Measurements from ENCODE around the gene SYNGR3.

SYNGR3 gene

DNA sequence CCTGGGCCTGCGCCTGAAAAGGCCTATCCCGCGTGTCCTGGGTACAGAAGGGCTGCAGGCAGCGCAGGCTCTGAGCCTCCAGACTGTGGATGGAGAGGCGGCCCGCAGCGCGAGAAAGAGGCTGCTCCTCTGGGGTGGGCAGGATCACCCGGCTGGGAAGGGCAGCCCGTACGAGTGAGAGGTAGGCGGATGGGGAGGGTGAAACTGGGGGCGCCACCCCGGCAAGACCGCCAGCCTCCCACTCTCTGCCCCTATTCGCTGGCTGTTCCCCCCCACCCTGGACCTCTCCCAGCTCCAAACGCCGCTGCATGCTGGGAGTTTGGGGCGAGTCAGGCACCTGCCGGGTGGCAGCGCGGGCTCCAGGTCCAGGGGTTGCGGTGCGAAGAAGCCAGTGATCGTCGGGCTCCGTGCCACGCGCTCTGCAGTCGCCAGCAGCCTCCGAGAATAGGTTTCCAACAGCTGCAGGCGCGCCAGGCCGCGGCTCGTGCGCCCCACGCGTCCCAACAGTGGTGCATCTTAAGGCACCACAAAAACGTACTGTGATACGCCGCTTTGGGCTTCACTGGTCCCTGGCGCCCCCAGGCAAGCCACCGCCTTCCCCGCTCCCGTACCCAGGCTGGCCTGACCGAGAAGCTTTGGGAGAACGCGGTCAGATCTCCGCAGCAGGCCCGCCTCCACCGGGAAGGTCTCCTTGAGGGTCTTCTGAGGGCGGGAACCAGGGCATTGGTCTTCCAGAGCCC lies 9.6 kb upstream of the SYNGR3 start:
- H3K27ac ChIP-seq: no peak overlapping the region
- DNase-seq (ENCODE audit: low read depth, low spot score): no peak
- H3K9me3 ChIP-seq (ENCODE audit: low read depth, low read length): no peaks in the 10 kb centered on the region
- H3K4me3 ChIP-seq: no peak overlapping the region
- TF ChIP-seq FOXP2 (optimal IDR thresholded peaks at IDR 0.05; ENCODE audit: control extremely low read depth, extremely low read length, insufficient read depth) (no peak), POLR2AphosphoS5 (IDR thresholded peaks at IDR 0.05; ENCODE audit: borderline replicate concordance, low read depth, low read length) (no peak), EZH2 (IDR thresholded peaks at IDR 0.05) (no peak)
- no peak overlapping the region for H3K9ac ChIP-seq (ENCODE audit: insufficient read length)
- H3K36me3 ChIP-seq (ENCODE audit: insufficient read depth, low read length): peaks cover 28% of the 10 kb centered on the region; the same call in 1 of the 2 replicates

DNA sequence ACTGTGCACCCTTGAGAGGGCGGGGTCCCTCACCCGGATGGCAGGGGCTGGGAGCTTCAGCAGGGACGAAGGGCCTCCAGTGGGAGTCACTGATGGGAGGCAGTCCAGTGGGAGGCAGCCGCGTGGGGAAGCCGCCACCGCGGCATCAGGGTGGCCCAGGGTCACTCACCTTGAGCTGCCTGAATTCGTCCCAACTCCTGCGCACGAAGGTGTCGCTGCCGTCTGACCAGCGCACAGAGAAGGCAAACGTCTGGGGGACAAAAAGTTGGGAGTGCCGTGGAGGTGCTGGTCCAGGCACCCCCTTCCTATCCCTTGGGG lies 9.0 kb upstream of the SYNGR3 start:
- Histone ChIP-seq H3K36me3 (ENCODE audit: insufficient read depth, low read length) (peaks cover 22% of the 10 kb centered on the region; the same call in 1 of the 2 replicates), H3K9me3 (ENCODE audit: low read depth, low read length) (no peaks in the 10 kb centered on the region), H3K4me3 (no peak overlapping the region), H3K9ac (ENCODE audit: insufficient read length) (no peak overlapping the region), H3K27ac (no peak overlapping the region)
- no peak for TF ChIP-seq POLR2AphosphoS5 (IDR thresholded peaks at IDR 0.05; ENCODE audit: borderline replicate concordance, low read depth, low read length)
- no peak for TF ChIP-seq FOXP2 (optimal IDR thresholded peaks at IDR 0.05; ENCODE audit: control extremely low read depth, extremely low read length, insufficient read depth)
- no peak for TF ChIP-seq EZH2 (IDR thresholded peaks at IDR 0.05)
- no peak for DNase-seq (ENCODE audit: low read depth, low spot score)

DNA sequence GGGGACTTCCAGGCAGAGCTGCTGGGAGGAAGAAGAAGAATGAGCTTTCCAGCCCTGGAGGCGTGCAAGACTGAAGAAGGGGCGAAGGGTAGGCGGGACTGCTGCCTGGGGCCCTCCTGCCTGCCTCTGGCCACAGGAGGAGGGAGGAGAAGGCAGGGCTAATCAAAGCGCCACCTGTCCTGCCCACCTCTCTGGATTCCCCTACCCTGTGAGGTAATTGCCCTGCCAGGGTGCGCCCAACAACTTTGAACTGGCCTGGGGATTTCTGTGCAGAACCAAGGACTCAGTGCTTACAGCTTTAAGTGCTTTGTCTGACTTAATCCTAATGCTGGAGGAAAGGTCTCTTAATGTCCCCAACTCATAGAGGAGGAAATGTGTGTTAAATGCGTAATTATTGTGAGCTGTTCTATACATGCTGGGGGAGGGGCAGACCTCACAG lies 8.4 kb upstream of the SYNGR3 start, which contains the start of gene NOXO1:
TSS of gene NOXO1 (minus strand) at position 72 of the 439 bp plus-strand sequence. CDS start 290 bp downstream, outside the sequence.
- no peak within 1 kb of the TSS for H3K4me3 ChIP-seq
- no peak for DNase-seq (ENCODE audit: low read depth, low spot score)
- H3K36me3 ChIP-seq (ENCODE audit: insufficient read depth, low read length): peaks cover 18% of the 10 kb centered on the region; the same call in 1 of the 2 replicates
- no peak for TF ChIP-seq POLR2AphosphoS5 (IDR thresholded peaks at IDR 0.05; ENCODE audit: borderline replicate concordance, low read depth, low read length)
- TF ChIP-seq FOXP2 (optimal IDR thresholded peaks at IDR 0.05; ENCODE audit: control extremely low read depth, extremely low read length, insufficient read depth): no peak
- no peak for TF ChIP-seq EZH2 (IDR thresholded peaks at IDR 0.05)
- H3K9me3 ChIP-seq (ENCODE audit: low read depth, low read length): no peaks in the 10 kb centered on the region
- no peak within 1 kb of the TSS for H3K9ac ChIP-seq (ENCODE audit: insufficient read length)
- no peak within 1 kb of the TSS for H3K27ac ChIP-seq

DNA sequence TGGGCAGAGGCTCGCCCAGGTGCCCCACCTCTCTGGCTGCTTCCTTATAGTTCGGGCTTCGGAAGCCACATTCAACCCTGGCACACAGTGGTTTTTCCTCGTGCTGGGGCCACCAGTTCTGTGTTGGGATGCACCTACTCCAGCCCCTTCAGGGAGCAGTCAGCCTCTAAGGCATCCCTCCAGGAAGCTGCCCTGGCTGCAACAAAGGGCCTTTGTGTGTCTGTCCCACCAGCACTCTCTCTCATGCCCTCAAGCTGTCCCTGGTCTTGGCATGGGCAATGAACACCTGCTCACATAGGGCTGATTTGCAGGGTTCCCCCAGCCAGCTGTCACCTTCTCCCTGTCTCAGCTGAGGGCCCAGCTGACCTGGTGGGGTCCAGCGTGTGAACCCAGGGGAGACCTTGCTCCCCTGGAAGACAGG lies 7.7 kb upstream of the SYNGR3 start:
- Histone ChIP-seq H3K36me3 (ENCODE audit: insufficient read depth, low read length) (peaks cover 13% of the 10 kb centered on the region; the same call in 1 of the 2 replicates), H3K4me3 (no peak overlapping the region), H3K27ac (no peak overlapping the region), H3K9me3 (ENCODE audit: low read depth, low read length) (no peaks in the 10 kb centered on the region), H3K9ac (ENCODE audit: insufficient read length) (no peak overlapping the region)
- DNase-seq (ENCODE audit: low read depth, low spot score): no peak
- TF ChIP-seq POLR2AphosphoS5 (IDR thresholded peaks at IDR 0.05; ENCODE audit: borderline replicate concordance, low read depth, low read length) (no peak), FOXP2 (optimal IDR thresholded peaks at IDR 0.05; ENCODE audit: control extremely low read depth, extremely low read length, insufficient read depth) (no peak), EZH2 (IDR thresholded peaks at IDR 0.05) (no peak)

DNA sequence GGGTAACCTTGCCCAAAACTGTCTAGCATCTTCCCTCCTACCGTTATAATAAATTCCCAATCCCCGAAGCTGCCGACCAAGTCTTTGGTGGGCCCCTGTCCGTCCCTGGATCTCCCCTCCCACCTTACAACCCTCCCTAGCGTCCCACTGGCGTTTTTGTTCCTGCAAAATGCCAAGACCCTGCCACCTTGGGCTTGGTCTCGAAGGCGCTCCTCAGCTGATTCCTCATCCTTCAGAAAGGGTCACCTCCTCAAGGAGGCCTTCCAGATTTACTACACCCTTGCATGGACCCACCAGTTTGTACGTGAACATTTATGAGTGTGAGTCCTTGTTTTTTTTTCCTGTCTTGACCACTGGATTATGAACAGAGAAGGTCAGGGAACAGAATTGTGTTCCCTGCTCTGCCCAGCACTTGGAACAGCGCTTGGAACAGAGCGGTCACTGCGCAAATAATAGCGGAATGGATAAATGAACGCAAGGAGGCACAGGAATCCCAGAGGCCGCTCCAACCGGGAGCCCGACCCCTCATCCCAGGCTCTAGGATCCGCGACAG lies 6.7 kb upstream of the SYNGR3 start:
- Histone ChIP-seq H3K27ac (no peak overlapping the region), H3K9me3 (ENCODE audit: low read depth, low read length) (no peaks in the 10 kb centered on the region), H3K4me3 (peak overlapping the region; percentile 90), H3K9ac (ENCODE audit: insufficient read length) (no peak overlapping the region), H3K36me3 (ENCODE audit: insufficient read depth, low read length) (peaks cover 6% of the 10 kb centered on the region; the same call in 1 of the 2 replicates)
- TF ChIP-seq FOXP2 (optimal IDR thresholded peaks at IDR 0.05; ENCODE audit: control extremely low read depth, extremely low read length, insufficient read depth) (no peak), EZH2 (IDR thresholded peaks at IDR 0.05) (no peak), POLR2AphosphoS5 (IDR thresholded peaks at IDR 0.05; ENCODE audit: borderline replicate concordance, low read depth, low read length) (no peak)
- DNase-seq (ENCODE audit: low read depth, low spot score): no peak

DNA sequence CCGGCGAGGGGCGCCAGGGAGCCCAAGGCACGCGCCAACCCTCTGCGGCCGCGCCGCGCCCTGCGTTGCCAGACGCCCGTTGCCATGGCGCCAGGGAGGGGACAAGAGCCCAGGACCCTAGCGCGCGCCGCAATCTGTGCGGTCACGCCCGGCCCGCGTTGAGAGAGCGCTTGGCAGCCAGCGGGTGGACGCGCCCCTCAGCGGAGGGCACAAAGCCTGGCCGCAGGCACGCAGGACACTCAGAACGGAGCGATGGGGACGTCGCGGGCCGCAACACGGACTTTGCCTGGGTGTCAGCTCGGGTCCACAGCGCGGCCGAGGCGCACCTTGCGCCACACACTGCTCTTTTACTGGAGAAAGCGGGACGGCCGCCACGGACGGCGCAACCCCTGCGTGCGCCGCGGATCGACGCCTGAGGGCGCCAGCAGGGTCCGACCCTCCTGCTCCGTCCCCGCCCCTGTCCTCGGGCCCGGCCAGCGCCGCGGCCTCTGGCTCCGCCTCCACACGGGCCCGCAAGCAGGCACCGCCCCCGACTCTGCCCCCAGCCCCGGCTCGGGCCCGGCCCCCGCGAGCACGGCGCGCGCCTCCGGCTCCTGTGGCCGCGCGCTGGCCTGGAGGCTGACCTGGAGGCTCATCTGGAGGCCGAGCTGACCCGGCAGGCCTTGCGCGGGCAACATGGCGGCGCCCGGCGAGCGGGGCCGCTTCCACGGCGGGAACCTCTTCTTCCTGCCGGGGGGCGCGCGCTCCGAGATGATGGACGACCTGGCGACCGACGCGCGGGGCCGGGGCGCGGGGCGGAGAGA lies 6.0 kb upstream of the SYNGR3 start, which contains the start of gene GFER:
TSS of gene GFER (plus strand) at position 650 of the 803 bp plus-strand sequence. CDS start at position 676, 26 bp downstream.
- no peak for TF ChIP-seq EZH2 (IDR thresholded peaks at IDR 0.05)
- no peak for TF ChIP-seq FOXP2 (optimal IDR thresholded peaks at IDR 0.05; ENCODE audit: control extremely low read depth, extremely low read length, insufficient read depth)
- TF ChIP-seq POLR2AphosphoS5 (IDR thresholded peaks at IDR 0.05; ENCODE audit: borderline replicate concordance, low read depth, low read length): no peak
- peak within 1 kb of the TSS; percentile 77 for H3K9ac ChIP-seq (ENCODE audit: insufficient read length)
- H3K4me3 ChIP-seq: peak within 1 kb of the TSS; percentile 90
- H3K27ac ChIP-seq: no peak within 1 kb of the TSS
- no peaks in the 10 kb centered on the region for H3K9me3 ChIP-seq (ENCODE audit: low read depth, low read length)
- DNase-seq (ENCODE audit: low read depth, low spot score): no peak
- H3K36me3 ChIP-seq (ENCODE audit: insufficient read depth, low read length): no peaks in the 10 kb centered on the region; the same call in 1 of the 2 replicates

DNA sequence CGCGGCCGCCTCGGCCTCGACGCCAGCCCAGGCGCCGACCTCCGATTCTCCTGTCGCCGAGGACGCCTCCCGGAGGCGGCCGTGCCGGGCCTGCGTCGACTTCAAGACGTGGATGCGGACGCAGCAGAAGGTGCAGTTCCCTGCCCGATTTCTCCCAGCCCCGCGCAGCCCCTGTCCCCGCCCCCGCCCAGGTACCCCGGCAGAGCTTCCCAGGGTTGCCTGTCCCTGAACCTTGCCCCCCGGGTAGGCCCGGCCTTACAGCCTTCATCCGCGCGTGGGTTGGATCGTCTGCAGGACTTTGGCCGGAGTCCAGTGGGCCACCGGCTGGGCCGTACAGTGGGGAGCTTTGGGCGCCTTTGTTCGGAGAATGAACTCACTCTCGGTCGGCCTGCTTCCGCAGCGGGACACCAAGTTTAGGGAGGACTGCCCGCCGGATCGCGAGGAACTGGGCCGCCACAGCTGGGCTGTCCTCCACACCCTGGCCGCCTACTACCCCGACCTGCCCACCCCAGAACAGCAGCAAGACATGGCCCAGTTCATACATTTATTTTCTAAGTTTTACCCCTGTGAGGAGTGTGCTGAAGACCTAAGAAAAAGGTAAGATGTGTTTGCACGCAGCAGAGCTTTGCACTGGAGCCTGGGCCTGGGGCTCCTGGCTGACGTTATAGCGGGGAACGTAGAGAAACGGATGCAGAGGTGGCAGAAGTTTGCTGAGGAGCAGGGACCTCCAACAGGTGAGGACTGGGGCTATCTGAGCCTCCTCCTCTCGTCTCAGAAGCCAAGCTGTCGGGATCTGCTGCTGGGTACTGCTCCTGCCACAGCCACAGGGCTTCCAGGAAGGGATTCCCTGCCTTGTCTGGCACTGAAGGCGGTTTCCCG lies 5.2 kb upstream of the SYNGR3 start:
- Histone ChIP-seq H3K36me3 (ENCODE audit: insufficient read depth, low read length) (no peaks in the 10 kb centered on the region), H3K4me3 (peak overlapping the region; percentile 90), H3K9ac (ENCODE audit: insufficient read length) (peak overlapping the region; percentile 77), H3K9me3 (ENCODE audit: low read depth, low read length) (no peaks in the 10 kb centered on the region), H3K27ac (no peak overlapping the region)
- TF ChIP-seq FOXP2 (optimal IDR thresholded peaks at IDR 0.05; ENCODE audit: control extremely low read depth, extremely low read length, insufficient read depth) (no peak), EZH2 (IDR thresholded peaks at IDR 0.05) (no peak), POLR2AphosphoS5 (IDR thresholded peaks at IDR 0.05; ENCODE audit: borderline replicate concordance, low read depth, low read length) (no peak)
- DNase-seq (ENCODE audit: low read depth, low spot score): no peak
